Left ventricle myocardium inferior (tissue), 1 donor: Measurements from ENCODE around the gene IRF2. TPM values are rescaled to one million over a fixed set of nuclear protein-coding genes. Genes with fewer than 3 reads are reported as not detected.

Experiments used
- DNase-seq: peaks from one replicate; pipeline ENCODE4 v3.0.0-alpha.2; 2020
- H3K27ac ChIP-seq: fragments of 200-600 bp; replicated peaks from 2 replicates; pipeline ENCODE4 v1.8.0; 2021
- H3K27me3 ChIP-seq: fragments of 200-600 bp; 2 replicates; pipeline ENCODE4 v1.8.0; 2021; ENCODE audit warnings: low read depth
- H3K36me3 ChIP-seq: fragments of 200-600 bp; 2 replicates; pipeline ENCODE4 v1.8.0; 2021
- H3K4me1 ChIP-seq: fragments of 200-600 bp; 2 replicates; pipeline ENCODE4 v1.8.0; 2021
- H3K4me3 ChIP-seq: fragments of 200-600 bp; 2 replicates; pipeline ENCODE4 v1.8.0; 2021; ENCODE audit warnings: mild to moderate bottlenecking, moderate library complexity
- H3K9me3 ChIP-seq: fragments of 200-600 bp; replicated peaks from 2 replicates; pipeline ENCODE4 v1.8.0; 2021
- intact Hi-C: fragments of 100-400 bp; cut with micrococcal nuclease; formaldehyde crosslinking; loops from one replicate; pipeline ENCODE4 v1.11.0; 2022
- total RNA-seq: library from RNA; stranded (reverse); fragmentation: NEBNext Ultra II Directional; extraction: Animal tissue kit (Norgen Biotek cat#: 25700); gene quantifications from one replicate; pipeline ENCODE4 v1.2.1, GENCODE V29; 2021
- TF ChIP-seq, protein P1 (sequence below): fragments of 200-600 bp; IDR thresholded peaks from 2 replicates; pipeline ENCODE4 v1.8.0; 2021; ENCODE audit warnings: antibody characterized with exemption, mild to moderate bottlenecking, borderline replicate concordance
- donor health status: DM: no; HTN: yes; CAD: no; lungs with severe emphysema.

IRF2 gene
- total RNA-seq, 1 donor from 2014 or later = 25.9 TPM

DNA sequence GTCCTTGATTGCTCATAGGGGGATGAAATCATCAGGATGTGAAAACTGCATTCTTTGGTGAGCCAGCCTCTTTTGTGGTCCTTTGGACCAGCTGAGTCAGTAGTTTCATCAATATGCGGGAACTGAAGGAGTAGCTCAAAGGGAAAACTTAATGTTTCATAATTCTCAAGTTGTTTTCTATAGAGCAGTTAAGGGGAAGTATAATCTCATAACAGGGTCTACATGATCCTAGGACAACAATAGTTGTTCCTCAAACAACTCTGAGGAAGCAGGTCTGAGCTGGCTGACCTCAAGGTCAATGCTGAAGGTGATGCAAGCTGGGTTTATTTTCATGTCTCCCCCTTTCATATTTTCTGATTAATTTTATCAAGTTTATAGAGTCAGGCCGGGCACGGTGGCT lies 36.1 kb upstream of the IRF2 start:
- peaks cover 10% of the 10 kb centered on the region for H3K9me3 ChIP-seq
- H3K27me3 ChIP-seq = no peaks in the 10 kb centered on the region
- H3K4me3 ChIP-seq = no peak overlapping the region
- intact Hi-C loops = no loop called here
- TF ChIP-seq, protein P1, sequence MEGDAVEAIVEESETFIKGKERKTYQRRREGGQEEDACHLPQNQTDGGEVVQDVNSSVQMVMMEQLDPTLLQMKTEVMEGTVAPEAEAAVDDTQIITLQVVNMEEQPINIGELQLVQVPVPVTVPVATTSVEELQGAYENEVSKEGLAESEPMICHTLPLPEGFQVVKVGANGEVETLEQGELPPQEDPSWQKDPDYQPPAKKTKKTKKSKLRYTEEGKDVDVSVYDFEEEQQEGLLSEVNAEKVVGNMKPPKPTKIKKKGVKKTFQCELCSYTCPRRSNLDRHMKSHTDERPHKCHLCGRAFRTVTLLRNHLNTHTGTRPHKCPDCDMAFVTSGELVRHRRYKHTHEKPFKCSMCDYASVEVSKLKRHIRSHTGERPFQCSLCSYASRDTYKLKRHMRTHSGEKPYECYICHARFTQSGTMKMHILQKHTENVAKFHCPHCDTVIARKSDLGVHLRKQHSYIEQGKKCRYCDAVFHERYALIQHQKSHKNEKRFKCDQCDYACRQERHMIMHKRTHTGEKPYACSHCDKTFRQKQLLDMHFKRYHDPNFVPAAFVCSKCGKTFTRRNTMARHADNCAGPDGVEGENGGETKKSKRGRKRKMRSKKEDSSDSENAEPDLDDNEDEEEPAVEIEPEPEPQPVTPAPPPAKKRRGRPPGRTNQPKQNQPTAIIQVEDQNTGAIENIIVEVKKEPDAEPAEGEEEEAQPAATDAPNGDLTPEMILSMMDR = no peak
- H3K4me1 ChIP-seq = peaks cover 11% of the 10 kb centered on the region
- H3K27ac ChIP-seq = no peak overlapping the region
- no peaks in the 10 kb centered on the region for H3K36me3 ChIP-seq
- no peak for DNase-seq

DNA sequence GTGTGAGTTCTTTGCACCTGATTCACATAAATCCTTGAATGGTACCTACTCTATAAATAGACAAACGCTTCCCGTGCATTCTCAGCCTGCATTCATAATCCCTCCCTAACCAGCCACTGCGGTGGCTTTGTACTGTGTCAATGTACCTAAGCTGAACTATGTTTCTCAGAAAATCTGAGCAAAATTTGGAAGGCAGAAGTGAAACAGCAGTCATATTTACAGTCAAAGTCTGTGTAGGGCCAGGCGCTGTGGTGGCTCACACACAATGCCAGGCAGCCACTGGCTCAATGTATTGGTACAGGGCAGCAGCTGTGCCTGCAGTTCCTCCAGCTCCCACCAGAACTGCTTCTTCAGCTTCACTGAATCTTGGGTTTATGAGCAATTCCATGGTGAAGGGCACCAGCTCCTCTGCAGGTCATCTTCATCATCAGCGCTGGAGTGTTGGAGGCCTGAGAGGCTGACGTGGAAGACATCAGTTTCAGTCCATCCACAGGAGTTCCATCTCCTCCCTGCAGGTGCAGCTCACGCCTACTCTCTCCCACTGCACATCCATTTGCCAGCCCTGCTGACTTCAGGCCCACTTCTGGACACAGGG lies 32.3 kb upstream of the IRF2 start:
- Histone ChIP-seq H3K27me3 (no peaks in the 10 kb centered on the region), H3K9me3 (peaks cover 10% of the 10 kb centered on the region), H3K4me1 (no peaks in the 10 kb centered on the region), H3K4me3 (no peak overlapping the region), H3K27ac (no peak overlapping the region), H3K36me3 (no peaks in the 10 kb centered on the region)
- TF ChIP-seq, protein P1 = no peak
- intact Hi-C loops = no loop called here
- no peak for DNase-seq

DNA sequence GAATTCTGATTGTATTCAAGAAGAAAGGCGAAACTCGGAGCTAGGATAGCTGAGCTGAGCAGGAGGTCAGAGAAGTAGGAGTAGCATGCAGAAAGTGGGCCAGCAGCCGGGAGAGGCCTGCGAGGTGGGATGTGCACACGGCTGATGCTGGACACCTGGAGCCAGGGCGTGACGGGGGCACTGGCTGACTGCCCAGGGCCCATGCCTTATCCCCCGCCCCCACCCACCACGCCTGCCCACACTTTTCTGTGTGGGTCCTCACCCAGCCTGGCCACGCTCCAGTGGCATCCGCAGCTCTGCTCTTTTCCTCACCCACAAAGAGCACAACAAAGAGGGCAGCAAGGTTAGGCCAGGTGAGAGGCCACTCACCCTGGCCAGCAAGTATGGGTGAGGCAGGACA lies 30.0 kb upstream of the IRF2 start:
- H3K4me3 ChIP-seq = no peak overlapping the region
- no peaks in the 10 kb centered on the region for H3K36me3 ChIP-seq
- TF ChIP-seq, protein P1 = no peak
- peaks cover 3% of the 10 kb centered on the region for H3K9me3 ChIP-seq
- no peaks in the 10 kb centered on the region for H3K4me1 ChIP-seq
- no peaks in the 10 kb centered on the region for H3K27me3 ChIP-seq
- H3K27ac ChIP-seq = no peak overlapping the region
- DNase-seq = no peak
- intact Hi-C loops = no loop called here

DNA sequence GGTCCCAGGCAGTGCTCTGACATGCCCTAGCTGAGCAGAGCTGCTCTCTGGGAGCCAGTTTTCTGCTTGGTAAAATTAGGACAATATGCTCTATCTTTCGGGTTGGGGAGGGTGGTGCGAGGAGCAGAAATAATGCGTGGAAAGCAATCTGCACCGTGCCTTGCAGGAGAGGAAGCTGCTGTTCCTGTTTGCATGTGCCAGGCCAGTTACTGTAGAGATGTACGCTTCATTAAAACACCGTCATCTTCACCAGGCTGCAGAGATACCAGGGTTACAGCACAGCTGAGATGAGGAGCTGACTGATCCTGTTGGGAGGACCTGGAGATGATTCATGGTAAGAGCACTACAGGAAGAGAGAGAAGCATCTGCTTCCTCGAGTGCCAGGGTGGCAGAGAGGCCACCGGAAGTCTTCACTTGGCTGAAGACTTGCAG lies 29.5 kb upstream of the IRF2 start:
- Histone ChIP-seq H3K27ac (no peak overlapping the region), H3K4me3 (no peak overlapping the region), H3K36me3 (no peaks in the 10 kb centered on the region), H3K27me3 (no peaks in the 10 kb centered on the region), H3K9me3 (peaks cover 6% of the 10 kb centered on the region), H3K4me1 (no peaks in the 10 kb centered on the region)
- TF ChIP-seq, protein P1 = no peak
- intact Hi-C loops = no loop called here
- no peak for DNase-seq

DNA sequence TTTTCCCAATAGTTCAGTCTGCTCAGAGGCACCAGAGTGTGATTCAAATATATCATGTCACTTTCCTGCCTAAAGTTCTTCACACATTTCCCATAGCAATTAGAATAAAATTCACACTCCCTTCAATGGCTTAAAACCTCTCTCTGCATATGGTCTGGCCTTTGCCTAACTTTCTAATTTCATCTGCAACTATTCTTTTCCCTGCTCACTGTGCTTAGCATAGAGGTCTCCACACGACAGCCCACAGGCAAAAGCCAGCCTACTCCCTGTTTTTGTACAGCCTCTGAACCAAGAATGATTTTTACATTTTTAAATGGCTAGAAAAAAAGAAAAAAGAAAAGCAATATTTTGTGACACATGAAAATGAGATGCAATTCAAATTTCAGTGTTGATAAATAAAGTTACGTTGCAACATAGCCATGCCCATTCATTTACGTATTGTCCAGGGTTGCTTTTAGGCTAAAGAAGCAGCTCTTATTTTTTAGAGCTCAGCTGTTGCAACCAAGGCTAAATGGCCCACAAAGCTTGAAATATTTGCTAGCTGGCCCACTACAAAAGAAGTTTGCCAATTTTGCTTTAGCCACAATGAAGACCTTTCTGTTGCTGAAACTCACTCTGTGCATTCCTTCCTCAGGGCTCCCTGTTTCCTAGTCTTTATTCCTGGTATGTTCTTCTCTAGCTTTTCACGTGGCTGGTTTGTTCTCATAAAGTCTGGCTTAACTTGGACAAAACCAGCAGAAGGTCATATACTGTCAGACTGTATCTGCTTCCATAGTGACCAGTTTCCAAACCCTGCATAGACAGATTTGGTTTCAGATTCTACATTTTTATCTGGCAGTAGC lies 26.6 kb upstream of the IRF2 start:
- no peaks in the 10 kb centered on the region for H3K36me3 ChIP-seq
- H3K4me3 ChIP-seq = no peak overlapping the region
- H3K4me1 ChIP-seq = no peaks in the 10 kb centered on the region
- intact Hi-C loops = no loop called here
- TF ChIP-seq, protein P1 = no peak
- no peak for DNase-seq
- no peak overlapping the region for H3K27ac ChIP-seq
- no peaks in the 10 kb centered on the region for H3K27me3 ChIP-seq
- H3K9me3 ChIP-seq = peaks cover 6% of the 10 kb centered on the region
